HepG2 (cell line): ENCODE data around the gene ALG1L2. TPM values are rescaled to one million over a fixed set of nuclear protein-coding genes. Genes with fewer than 3 reads are reported as not detected.

ENCODE experiments used
- DNMT3B ChIP-seq: conservative IDR thresholded peaks from 2 replicates; pipeline ENCODE4 v1.6.1; 2016; ENCODE audit warnings: missing biosample characterization, control low read depth
- KDM2A ChIP-seq: sonication (generic); formaldehyde crosslinking; IDR thresholded peaks from 2 replicates; pipeline ENCODE4 v1.4.0; 2020; ENCODE audit warnings: low read depth, missing genetic modification reagents, borderline replicate concordance
- MAZ ChIP-seq, 2 experiments: sonication (generic) in 1 of 2; formaldehyde crosslinking in 1 of 2; IDR thresholded peaks; 2 replicates each; pipeline versions ENCODE4 v1.5.0 to v1.6.1; 2012 to 2020; ENCODE audit warnings: low read depth in 2 of 2, mild to moderate bottlenecking in 2 of 2, borderline replicate concordance in 1 of 2, improper control_type of control experiment in 1 of 2, low read length in 1 of 2, missing genetic modification reagents in 1 of 2, moderate library complexity in 1 of 2
- MIER2 ChIP-seq: IDR thresholded peaks from 2 replicates; pipeline ENCODE4 v1.6.1; 2016; ENCODE audit warnings: missing biosample characterization, missing genetic modification reagents
- PAF1 ChIP-seq: IDR thresholded peaks from 2 replicates; pipeline ENCODE4 v1.6.1; 2016; ENCODE audit warnings: missing genetic modification reagents, missing compliant biosample characterization
- SIX1 ChIP-seq: sonication (generic); formaldehyde crosslinking; IDR thresholded peaks from 2 replicates; pipeline ENCODE4 v1.4.0; 2020; ENCODE audit warnings: missing genetic modification reagents, borderline replicate concordance
- SIX4 ChIP-seq: sonication (generic); formaldehyde crosslinking; IDR thresholded peaks from 2 replicates; pipeline ENCODE4 v1.4.0; 2020; ENCODE audit warnings: missing genetic modification reagents
- SNAPC2 ChIP-seq: sonication (generic); formaldehyde crosslinking; IDR thresholded peaks from 2 replicates; pipeline ENCODE4 v1.8.1; 2022; ENCODE audit warnings: mild to moderate bottlenecking, missing genetic modification reagents
- SP5 ChIP-seq: IDR thresholded peaks from 2 replicates; pipeline ENCODE4 v1.6.1; 2016; ENCODE audit warnings: low read depth, borderline replicate concordance
- SRY ChIP-seq: sonication (generic); formaldehyde crosslinking; IDR thresholded peaks from 2 replicates; pipeline ENCODE4 v1.8.0; 2022; ENCODE audit warnings: mild to moderate bottlenecking, missing genetic modification reagents
- TEAD2 ChIP-seq: sonication (generic); formaldehyde crosslinking; IDR thresholded peaks from 2 replicates; pipeline ENCODE4 v1.9.0; 2021; ENCODE audit warnings: missing genetic modification reagents
- ZFP41 ChIP-seq: sonication (generic); formaldehyde crosslinking; IDR thresholded peaks from 2 replicates; pipeline ENCODE4 v1.4.0; 2020; ENCODE audit warnings: mild to moderate bottlenecking, missing genetic modification reagents, borderline replicate concordance
- ZFP91 ChIP-seq: sonication (generic); formaldehyde crosslinking; IDR thresholded peaks from 2 replicates; pipeline ENCODE4 v1.9.0; 2022; ENCODE audit warnings: missing genetic modification reagents, mild to moderate bottlenecking, borderline replicate concordance
- ZIK1 ChIP-seq: sonication (generic); formaldehyde crosslinking; IDR thresholded peaks from 2 replicates; pipeline ENCODE4 v1.5.0; 2020; ENCODE audit warnings: mild to moderate bottlenecking, low read depth, missing genetic modification reagents, borderline replicate concordance
- ZNF205 ChIP-seq: IDR thresholded peaks from 2 replicates; pipeline ENCODE4 v1.6.1; 2018; ENCODE audit warnings: missing biosample characterization, missing genetic modification reagents
- ZNF207 ChIP-seq: fragments of 450-650 bp; IDR thresholded peaks from 2 replicates; pipeline ENCODE4 v1.6.1; 2016; ENCODE audit warnings: antibody characterized with exemption, borderline replicate concordance
- ZNF253 ChIP-seq: sonication (generic); formaldehyde crosslinking; IDR thresholded peaks from 2 replicates; pipeline ENCODE4 v1.8.0; 2022; ENCODE audit warnings: mild to moderate bottlenecking, missing genetic modification reagents, borderline replicate concordance
- ZNF256 ChIP-seq: sonication (generic); formaldehyde crosslinking; conservative IDR thresholded peaks from 2 replicates; pipeline ENCODE4 v1.4.0; 2020; ENCODE audit warnings: missing genetic modification reagents
- ZNF326 ChIP-seq: sonication (generic); formaldehyde crosslinking; IDR thresholded peaks from 2 replicates; pipeline ENCODE4 v1.4.0; 2020; ENCODE audit warnings: missing genetic modification reagents, borderline replicate concordance
- ZNF367 ChIP-seq: sonication (generic); formaldehyde crosslinking; IDR thresholded peaks from 2 replicates; pipeline ENCODE4 v1.4.0; 2020; ENCODE audit warnings: missing genetic modification reagents, borderline replicate concordance
- ZNF572 ChIP-seq: sonication (generic); formaldehyde crosslinking; IDR thresholded peaks from 2 replicates; pipeline ENCODE4 v1.5.1; 2020; ENCODE audit warnings: mild to moderate bottlenecking, missing genetic modification reagents
- ZNF850 ChIP-seq: sonication (generic); formaldehyde crosslinking; conservative IDR thresholded peaks from 2 replicates; pipeline ENCODE4 v1.9.0; 2021; ENCODE audit warnings: mild to moderate bottlenecking, missing genetic modification reagents
- polyA plus RNA-seq, 8 experiments: library from polyadenylated mRNA; depleted of rRNA in 3 of 8; stranded (reverse) in 7 of 8; unstranded in 1 of 8; fragments of >200 nt; fragmentation: Illumina TruSeq in 4 of 8; extraction: Trizol in 4 of 8; gene quantifications; 2 replicates each; pipeline versions ENCODE4 v1.2.1 to v1.2.3, GENCODE V29; 2011 to 2016; ENCODE audit warnings: low read depth in 4 of 8, missing spikeins in 1 of 8, mixed read lengths in 1 of 8; ENCODE audit not compliant: insufficient read depth in 1 of 8
- total RNA-seq, 5 experiments: library from RNA; depleted of rRNA; stranded (reverse); fragments of >200 nt; fragmentation: Illumina TruSeq; extraction: Trizol; gene quantifications; 2 replicates each; pipeline ENCODE4 v1.2.3, GENCODE V29; 2016; ENCODE audit warnings: low read depth in 1 of 5
- TF ChIP-seq, protein P1 (sequence below): sonication (generic); formaldehyde crosslinking; IDR thresholded peaks from 2 replicates; pipeline ENCODE4 v1.4.0; 2020; ENCODE audit warnings: low read depth, missing genetic modification reagents
- TF ChIP-seq, protein P2 (sequence below): sonication (generic); formaldehyde crosslinking; IDR thresholded peaks from 2 replicates; pipeline ENCODE4 v1.4.0; 2020; ENCODE audit warnings: mild to moderate bottlenecking, missing genetic modification reagents

Gene ALG1L2
- total and polyA plus RNA-seq, 2 of the 13 experiments (the other 11 are each of a cell fraction or from before 2014, with no cell fraction given), result 0.13 to 0.55 TPM

GRCh38 chr3:130111185-130111864 lies 29.7 kb downstream of the ALG1L2 start (continued):
- TF ChIP-seq SRY (CRISPR knock-in tag) (0 out of 2 replicates have a peak, but pooled peaks have one; percentile 56), MIER2 (no peak), ZNF850 (CRISPR knock-in tag) (no peak), ZNF207 (no peak), ZFP41 (no peak), DNMT3B (CRISPR knock-in tag) (no peak), ZFP91 (CRISPR knock-in tag) (0 out of 2 replicates have a peak, but pooled peaks have one; percentile 29), SNAPC2 (CRISPR knock-in tag) (no peak), ZIK1 (CRISPR knock-in tag) (no peak), SIX1 (CRISPR knock-in tag) (no peak), ZNF326 (CRISPR knock-in tag) (no peak), ZNF256 (no peak), ZNF367 (CRISPR knock-in tag) (no peak), PAF1 (CRISPR knock-in tag) (no peak), MAZ (IDR thresholded peaks at IDR 0.05; ENCODE audit: borderline replicate concordance, low read depth, low read length) (peak; percentile 64; the same call in 1 of the 2 replicates), MAZ (CRISPR knock-in tag; IDR thresholded peaks at IDR 0.05; ENCODE audit: low read depth) (0 out of 2 replicates have a peak, but pooled peaks have one; percentile 24), TEAD2 (CRISPR knock-in tag) (no peak), ZNF572 (CRISPR knock-in tag) (no peak), SIX4 (CRISPR knock-in tag) (no peak), KDM2A (CRISPR knock-in tag) (no peak), ZNF253 (CRISPR knock-in tag) (no peak), SP5 (peak; percentile 66), ZNF205 (CRISPR knock-in tag) (no peak)
- TF ChIP-seq, protein P1, sequence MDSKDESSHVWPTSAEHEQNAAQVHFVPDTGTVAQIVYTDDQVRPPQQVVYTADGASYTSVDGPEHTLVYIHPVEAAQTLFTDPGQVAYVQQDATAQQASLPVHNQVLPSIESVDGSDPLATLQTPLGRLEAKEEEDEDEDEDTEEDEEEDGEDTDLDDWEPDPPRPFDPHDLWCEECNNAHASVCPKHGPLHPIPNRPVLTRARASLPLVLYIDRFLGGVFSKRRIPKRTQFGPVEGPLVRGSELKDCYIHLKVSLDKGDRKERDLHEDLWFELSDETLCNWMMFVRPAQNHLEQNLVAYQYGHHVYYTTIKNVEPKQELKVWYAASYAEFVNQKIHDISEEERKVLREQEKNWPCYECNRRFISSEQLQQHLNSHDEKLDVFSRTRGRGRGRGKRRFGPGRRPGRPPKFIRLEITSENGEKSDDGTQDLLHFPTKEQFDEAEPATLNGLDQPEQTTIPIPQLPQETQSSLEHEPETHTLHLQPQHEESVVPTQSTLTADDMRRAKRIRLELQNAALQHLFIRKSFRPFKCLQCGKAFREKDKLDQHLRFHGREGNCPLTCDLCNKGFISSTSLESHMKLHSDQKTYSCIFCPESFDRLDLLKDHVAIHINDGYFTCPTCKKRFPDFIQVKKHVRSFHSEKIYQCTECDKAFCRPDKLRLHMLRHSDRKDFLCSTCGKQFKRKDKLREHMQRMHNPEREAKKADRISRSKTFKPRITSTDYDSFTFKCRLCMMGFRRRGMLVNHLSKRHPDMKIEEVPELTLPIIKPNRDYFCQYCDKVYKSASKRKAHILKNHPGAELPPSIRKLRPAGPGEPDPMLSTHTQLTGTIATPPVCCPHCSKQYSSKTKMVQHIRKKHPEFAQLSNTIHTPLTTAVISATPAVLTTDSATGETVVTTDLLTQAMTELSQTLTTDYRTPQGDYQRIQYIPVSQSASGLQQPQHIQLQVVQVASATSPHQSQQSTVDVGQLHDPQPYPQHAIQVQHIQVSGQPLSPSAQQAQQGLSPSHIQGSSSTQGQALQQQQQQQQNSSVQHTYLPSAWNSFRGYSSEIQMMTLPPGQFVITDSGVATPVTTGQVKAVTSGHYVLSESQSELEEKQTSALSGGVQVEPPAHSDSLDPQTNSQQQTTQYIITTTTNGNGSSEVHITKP (CRISPR knock-in tag), result no peak
- TF ChIP-seq, protein P2, sequence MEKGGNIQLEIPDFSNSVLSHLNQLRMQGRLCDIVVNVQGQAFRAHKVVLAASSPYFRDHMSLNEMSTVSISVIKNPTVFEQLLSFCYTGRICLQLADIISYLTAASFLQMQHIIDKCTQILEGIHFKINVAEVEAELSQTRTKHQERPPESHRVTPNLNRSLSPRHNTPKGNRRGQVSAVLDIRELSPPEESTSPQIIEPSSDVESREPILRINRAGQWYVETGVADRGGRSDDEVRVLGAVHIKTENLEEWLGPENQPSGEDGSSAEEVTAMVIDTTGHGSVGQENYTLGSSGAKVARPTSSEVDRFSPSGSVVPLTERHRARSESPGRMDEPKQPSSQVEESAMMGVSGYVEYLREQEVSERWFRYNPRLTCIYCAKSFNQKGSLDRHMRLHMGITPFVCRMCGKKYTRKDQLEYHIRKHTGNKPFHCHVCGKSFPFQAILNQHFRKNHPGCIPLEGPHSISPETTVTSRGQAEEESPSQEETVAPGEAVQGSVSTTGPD, result no peak
